ENCODE measurements around the gene CXCR6.

Gene CXCR6

DNA sequence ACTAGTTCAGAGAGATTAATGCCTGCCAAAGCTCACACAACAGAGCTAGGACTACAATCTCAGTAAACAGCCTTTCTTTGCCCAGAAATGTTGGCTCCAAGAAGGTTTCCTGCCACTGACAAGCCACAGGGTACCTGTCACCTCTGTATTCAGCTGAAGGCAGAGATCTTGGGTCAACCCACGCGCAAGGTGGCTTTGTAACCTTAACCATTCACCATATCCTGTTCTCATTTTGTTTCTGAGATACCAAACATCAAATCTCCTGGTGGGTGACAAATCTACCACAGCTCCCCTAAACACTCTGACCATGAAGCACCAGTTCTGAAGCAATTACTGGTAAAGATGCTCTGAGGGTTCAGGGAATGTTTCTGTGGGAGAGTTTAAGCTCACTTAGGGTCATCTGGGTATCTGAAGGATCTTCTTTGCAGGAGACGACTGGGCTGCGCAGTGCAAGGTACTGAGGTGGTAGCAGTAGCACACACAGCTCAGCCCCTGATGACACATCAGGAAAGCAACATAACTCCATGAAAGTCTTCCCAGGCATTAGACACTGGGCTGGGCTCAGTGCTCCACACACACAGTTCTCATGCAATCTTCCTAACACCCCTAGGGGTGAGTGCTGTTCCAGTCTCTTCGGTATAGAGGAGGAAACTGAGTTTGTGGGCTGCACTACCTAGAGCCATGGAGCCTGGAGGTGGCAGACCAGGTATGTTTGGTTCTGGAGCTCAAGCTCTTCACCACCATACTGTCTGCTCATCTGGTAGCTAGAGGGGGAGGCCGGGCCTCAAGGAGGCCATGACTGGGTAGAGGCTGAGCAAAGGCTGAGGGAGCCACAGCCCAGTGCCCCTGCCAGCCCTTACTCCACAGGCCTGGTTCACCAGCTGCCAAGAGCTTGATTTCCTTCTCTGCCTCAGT is 7.7 kb downstream of the CXCR6 start:
- H3K4me1 Mint-ChIP-seq, result no peaks in the 10 kb centered on the region
- no peaks in the 10 kb centered on the region for H3K9me3 Mint-ChIP-seq
- H3K4me3 Mint-ChIP-seq, result no peak overlapping the region
- H3K36me3 Mint-ChIP-seq (ENCODE audit: low read depth), result peaks cover 56% of the 10 kb centered on the region
- TF ChIP-seq, protein P1, sequence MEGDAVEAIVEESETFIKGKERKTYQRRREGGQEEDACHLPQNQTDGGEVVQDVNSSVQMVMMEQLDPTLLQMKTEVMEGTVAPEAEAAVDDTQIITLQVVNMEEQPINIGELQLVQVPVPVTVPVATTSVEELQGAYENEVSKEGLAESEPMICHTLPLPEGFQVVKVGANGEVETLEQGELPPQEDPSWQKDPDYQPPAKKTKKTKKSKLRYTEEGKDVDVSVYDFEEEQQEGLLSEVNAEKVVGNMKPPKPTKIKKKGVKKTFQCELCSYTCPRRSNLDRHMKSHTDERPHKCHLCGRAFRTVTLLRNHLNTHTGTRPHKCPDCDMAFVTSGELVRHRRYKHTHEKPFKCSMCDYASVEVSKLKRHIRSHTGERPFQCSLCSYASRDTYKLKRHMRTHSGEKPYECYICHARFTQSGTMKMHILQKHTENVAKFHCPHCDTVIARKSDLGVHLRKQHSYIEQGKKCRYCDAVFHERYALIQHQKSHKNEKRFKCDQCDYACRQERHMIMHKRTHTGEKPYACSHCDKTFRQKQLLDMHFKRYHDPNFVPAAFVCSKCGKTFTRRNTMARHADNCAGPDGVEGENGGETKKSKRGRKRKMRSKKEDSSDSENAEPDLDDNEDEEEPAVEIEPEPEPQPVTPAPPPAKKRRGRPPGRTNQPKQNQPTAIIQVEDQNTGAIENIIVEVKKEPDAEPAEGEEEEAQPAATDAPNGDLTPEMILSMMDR (IDR thresholded peaks at IDR 0.05; ENCODE audit: unreplicated experiment in 3 of 3), result no peak
- H3K27me3 Mint-ChIP-seq (ENCODE audit: low read depth), result no peaks in the 10 kb centered on the region
- H3K27ac Mint-ChIP-seq, result no peak overlapping the region

DNA sequence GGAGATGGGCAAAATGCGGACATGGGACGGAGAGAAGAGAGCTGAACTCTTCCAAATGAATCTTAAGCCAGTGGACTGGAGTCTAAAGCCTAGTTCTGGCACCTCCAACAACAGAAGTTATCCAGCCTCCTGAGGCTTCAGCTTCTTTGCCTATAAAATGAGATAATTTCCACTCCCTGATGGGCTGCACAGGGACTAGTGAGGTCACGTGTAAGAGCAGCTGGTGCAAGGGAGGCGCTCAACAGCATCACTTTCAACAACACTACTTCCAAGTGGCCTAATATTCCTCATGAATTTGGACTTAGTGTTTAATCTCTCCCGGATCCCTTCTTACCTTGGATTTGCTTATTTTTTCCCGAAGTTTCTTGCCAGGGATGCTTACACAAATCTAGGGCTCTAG is 8.7 kb downstream of the CXCR6 start:
- no peaks in the 10 kb centered on the region for H3K9me3 Mint-ChIP-seq
- no peak overlapping the region for H3K27ac Mint-ChIP-seq
- H3K27me3 Mint-ChIP-seq (ENCODE audit: low read depth), result no peaks in the 10 kb centered on the region
- no peaks in the 10 kb centered on the region for H3K4me1 Mint-ChIP-seq
- TF ChIP-seq, protein P1 (IDR thresholded peaks at IDR 0.05; ENCODE audit: unreplicated experiment in 3 of 3), result no peak
- H3K36me3 Mint-ChIP-seq (ENCODE audit: low read depth), result peaks cover 52% of the 10 kb centered on the region
- H3K4me3 Mint-ChIP-seq, result no peak overlapping the region

DNA sequence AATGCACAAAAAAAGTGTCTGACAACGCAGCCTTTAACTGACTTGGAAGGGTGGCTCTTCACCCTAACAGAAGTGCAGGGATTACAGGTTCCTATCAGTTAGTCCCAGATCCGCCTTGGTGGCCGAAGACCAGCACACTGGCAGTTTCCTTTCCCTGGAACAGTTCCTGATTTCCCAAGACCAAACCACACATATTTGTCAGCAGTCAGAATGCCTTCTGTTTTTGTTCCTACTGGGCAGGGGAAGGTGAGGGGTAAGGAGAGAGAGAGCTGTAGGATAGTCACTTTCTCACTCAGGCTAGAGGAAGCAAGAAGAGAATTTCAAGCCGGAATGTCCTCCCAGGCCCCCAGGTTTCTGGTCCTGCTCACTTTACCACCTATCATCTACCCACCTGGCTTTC is 9.2 kb downstream of the CXCR6 start:
- Mint-ChIP-seq H3K4me1 (no peaks in the 10 kb centered on the region), H3K36me3 (ENCODE audit: low read depth) (peaks cover 53% of the 10 kb centered on the region), H3K27ac (no peak overlapping the region), H3K27me3 (ENCODE audit: low read depth) (no peaks in the 10 kb centered on the region), H3K4me3 (no peak overlapping the region), H3K9me3 (no peaks in the 10 kb centered on the region)
- TF ChIP-seq, protein P1 (IDR thresholded peaks at IDR 0.05; ENCODE audit: unreplicated experiment in 3 of 3), result no peak

DNA sequence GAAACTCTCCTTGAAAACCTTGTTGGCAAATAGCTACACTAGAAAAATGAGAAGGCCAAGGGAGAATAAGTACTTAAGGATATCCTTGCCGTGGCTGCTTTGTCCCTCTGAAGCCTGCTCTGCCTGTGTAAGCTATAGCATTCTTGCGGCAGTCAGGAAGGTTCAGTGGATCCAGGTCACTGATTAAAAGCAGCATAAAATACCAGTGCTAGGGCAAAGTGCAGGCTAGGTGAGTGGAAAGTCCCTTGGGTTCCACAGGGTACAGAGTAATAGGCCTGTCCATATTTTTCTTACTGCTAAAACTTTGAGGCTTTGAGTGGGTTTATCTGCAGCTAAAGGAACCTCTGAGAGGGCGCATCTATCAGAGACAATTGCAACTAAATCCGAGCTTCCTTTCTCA is 10.3 kb downstream of the CXCR6 start:
- peak overlapping the region in 1 of 3 experiments; percentile 32 for H3K27ac Mint-ChIP-seq
- no peak overlapping the region for H3K4me3 Mint-ChIP-seq
- H3K9me3 Mint-ChIP-seq, result no peaks in the 10 kb centered on the region
- H3K27me3 Mint-ChIP-seq (ENCODE audit: low read depth), result no peaks in the 10 kb centered on the region
- TF ChIP-seq, protein P1 (IDR thresholded peaks at IDR 0.05; ENCODE audit: unreplicated experiment in 3 of 3), result no peak
- H3K4me1 Mint-ChIP-seq, result no peaks in the 10 kb centered on the region
- peaks cover 53% of the 10 kb centered on the region for H3K36me3 Mint-ChIP-seq (ENCODE audit: low read depth)

DNA sequence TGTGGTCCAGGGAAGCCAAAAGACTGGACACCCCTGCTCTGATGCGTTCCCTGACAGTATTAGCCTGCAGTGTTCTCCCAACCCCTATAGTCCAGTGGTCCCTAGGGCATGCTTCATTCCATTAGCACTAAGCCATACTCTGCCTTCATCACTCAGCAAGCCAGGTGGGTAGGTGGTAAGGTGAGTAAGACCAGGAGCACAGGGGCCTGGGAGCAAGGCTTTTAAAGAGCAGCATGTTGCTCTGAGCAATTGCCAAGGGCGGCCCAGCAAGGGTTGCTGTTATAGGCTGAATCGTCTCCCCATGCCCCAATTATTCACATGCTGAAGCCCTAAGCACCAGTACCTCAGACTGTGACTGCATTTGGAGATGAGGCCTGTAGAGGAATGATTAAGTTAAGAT is 11.0 kb downstream of the CXCR6 start:
- H3K4me3 Mint-ChIP-seq, result no peak overlapping the region
- no peaks in the 10 kb centered on the region for H3K4me1 Mint-ChIP-seq
- TF ChIP-seq, protein P1 (IDR thresholded peaks at IDR 0.05; ENCODE audit: unreplicated experiment in 3 of 3), result no peak
- no peaks in the 10 kb centered on the region for H3K9me3 Mint-ChIP-seq
- peaks cover 58% of the 10 kb centered on the region for H3K36me3 Mint-ChIP-seq (ENCODE audit: low read depth)
- H3K27ac Mint-ChIP-seq, result no peak overlapping the region
- no peaks in the 10 kb centered on the region for H3K27me3 Mint-ChIP-seq (ENCODE audit: low read depth)

Measured in nephron (organoid).